ENCODE results near the gene NUP188. TPM values are rescaled to one million over a fixed set of nuclear protein-coding genes. Genes with fewer than 3 reads are reported as not detected.
A peak's percentile ranks its signal among the peaks of the same experiment; 100 is the strongest.
"Not testable (repeated sequence)": the region's sequence is repeated elsewhere in the genome, so short reads cannot be mapped to it uniquely, and the experiment has no call there.

NUP188 gene
- total RNA-seq, 1 experiment from 2014 or later = 75.5 TPM

- no peak for DNase-seq (ENCODE audit: low spot score)
These were observed 6.3 kb upstream of the NUP188 start for GRCh38 chr9:128940946-128941755.

- no peak for DNase-seq (ENCODE audit: low spot score)
These were observed 3.5 kb upstream of the NUP188 start for GRCh38 chr9:128943832-128944620.

- DNase-seq (ENCODE audit: low spot score) = not testable (repeated sequence)
These were observed 2.5 kb upstream of the NUP188 start for GRCh38 chr9:128944966-128945365.

DNA sequence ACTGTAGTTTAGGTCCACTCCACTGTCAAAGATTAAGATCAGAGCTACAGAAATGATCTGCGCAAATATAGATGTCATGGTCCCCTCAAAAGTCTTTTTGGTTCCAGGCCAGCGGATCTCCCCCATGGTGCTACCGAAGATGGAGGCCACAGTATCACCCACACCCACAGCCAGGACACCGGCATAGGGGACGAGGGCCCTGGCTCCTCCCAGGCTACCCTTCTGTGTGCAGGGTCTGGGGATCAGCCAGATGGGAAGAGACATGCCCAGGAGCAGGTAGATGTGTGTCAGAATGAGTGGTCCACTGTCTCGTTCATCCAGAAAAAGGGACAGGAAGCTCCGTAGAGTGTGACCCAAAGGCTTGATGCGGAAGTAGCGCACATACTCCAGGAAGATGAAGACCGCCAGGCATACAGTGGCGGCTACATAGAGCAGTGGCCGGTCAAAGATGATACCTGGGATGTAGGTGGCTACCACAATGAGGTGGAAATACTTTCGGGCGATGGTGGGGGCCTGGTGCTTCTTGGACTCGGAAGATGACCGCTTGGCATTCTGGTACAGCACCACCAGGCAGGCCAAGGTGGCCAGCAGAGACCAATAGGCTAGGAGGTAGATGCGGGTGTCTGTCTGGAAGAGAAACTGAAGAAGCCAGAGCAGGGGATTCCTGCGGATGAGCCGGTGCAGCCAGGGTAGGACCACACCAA, 1.5 kb upstream of the NUP188 start:
- no peak for DNase-seq (ENCODE audit: low spot score)

GRCh38 chr9:128946571-128947276, 775 bp upstream of the NUP188 start:
- no peak for DNase-seq (ENCODE audit: low spot score)

- no peak for DNase-seq (ENCODE audit: low spot score)
These were observed 297 bp upstream of the NUP188 start for GRCh38 chr9:128947277-128947526.

DNA sequence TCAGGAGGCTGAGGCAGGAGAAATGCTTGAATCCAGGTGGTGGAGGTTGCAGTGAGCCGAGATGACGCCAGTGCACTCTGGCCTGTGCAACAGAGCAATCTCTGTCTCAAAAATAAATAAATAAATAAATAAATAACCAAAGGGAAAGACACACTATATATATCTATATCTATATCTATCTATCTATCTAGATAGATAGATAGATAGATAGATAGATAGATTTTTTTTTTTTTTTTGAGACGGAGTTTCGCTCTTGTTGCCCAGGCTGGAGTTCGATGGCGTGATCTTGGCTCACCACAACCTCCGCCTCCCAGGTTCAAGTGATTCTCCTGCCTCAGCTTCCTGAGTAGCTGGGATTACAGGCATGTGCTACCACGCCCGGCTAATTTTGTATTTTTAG, 13.9 kb downstream of the NUP188 start:
- DNase-seq (ENCODE audit: low spot score) = not testable (repeated sequence)

DNA sequence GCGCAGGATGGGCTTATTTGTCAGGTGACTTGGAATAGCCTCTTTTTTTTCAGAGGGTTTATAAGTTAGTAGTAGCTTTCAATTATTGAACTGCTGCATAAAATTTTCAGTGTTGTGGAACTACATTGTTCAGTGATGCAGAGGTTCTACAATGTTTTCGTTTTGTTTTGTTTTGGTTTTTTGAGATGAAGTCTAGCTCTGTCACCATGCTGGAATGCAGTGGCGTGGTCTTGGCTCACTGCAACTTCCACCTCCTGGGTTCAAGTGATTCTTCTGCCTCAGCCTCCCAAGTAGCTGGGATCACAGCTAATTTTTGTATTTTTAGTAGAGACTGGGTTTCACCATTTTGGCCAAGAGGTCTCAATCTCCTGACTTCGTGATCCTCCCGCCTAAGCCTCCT, 22.0 kb downstream of the NUP188 start:
- DNase-seq (ENCODE audit: low spot score) = no peak

GRCh38 chr9:128972956-128973355, 25.5 kb downstream of the NUP188 start:
- DNase-seq (ENCODE audit: low spot score) = no peak

- no peak for DNase-seq (ENCODE audit: low spot score)
These were observed 31.6 kb downstream of the NUP188 start for GRCh38 chr9:128979111-128979510.

DNA sequence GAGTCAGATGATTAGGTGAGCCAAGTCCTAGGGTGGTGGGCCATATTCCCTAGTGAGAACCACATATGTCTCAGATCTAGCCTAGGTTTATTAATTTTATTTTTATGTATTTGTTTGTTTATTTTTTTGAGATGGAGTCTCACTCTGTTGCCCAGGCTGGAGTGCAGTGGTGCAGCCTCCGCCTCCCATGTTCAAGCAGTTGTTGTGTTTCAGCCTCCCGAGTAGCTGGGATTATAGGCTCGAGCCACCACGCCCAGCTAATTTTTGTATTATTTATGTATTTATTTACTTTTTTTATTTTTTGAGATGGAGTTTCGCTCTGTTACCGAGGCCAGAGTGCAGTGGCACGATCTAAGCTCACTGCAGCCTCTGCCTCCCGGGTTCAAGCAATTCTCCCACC, 36.0 kb downstream of the NUP188 start:
- DNase-seq (ENCODE audit: low spot score) = no peak

DNA sequence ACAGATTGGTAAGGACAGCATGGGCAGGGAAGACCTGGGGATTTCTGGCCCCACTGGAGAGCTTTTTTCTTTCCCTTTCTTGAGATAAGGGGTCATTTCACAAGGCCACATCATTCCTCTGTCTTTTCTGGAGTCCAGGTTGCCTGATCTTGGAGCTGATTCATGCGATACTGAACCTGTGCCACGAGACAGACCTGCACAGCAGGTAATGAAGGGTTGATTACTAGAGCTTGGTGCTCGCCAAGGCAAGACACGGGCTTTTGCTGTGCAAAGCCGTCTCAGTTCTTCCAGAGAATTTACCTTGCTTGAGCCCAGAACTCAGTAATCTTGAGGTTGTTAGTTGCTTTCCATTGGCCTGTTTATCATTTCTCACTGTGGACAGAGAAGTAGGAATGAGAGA, 39.2 kb downstream of the NUP188 start:
- DNase-seq (ENCODE audit: low spot score) = no peak

- DNase-seq (ENCODE audit: low spot score) = no peak
These were observed 40.3 kb downstream of the NUP188 start for GRCh38 chr9:128987805-128988204.

DNA sequence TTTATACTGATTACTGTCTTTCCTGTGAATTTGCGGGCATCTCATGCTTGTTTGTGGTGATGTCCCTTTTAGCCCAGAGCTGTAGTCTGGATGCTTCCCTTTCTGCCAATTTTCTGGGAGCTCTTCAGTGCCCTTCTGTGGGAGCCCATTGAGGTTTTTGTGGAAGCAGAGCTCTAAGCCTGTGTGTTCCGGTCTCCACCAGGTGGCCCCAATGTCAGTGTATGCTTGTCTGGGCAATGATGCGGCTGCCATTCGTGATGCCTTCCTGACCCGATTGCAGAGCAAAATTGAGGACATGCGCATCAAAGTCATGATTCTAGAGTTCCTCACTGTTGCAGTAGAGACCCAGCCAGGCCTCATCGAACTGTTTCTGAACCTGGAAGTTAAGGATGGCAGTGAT, 45.5 kb downstream of the NUP188 start:
- peak; percentile 44 for DNase-seq (ENCODE audit: low spot score)

- DNase-seq (ENCODE audit: low spot score) = no peak
These were observed 48.3 kb downstream of the NUP188 start for GRCh38 chr9:128995791-128996190.

GRCh38 chr9:128998462-128998861, 51.0 kb downstream of the NUP188 start:
- no peak for DNase-seq (ENCODE audit: low spot score)

DNA sequence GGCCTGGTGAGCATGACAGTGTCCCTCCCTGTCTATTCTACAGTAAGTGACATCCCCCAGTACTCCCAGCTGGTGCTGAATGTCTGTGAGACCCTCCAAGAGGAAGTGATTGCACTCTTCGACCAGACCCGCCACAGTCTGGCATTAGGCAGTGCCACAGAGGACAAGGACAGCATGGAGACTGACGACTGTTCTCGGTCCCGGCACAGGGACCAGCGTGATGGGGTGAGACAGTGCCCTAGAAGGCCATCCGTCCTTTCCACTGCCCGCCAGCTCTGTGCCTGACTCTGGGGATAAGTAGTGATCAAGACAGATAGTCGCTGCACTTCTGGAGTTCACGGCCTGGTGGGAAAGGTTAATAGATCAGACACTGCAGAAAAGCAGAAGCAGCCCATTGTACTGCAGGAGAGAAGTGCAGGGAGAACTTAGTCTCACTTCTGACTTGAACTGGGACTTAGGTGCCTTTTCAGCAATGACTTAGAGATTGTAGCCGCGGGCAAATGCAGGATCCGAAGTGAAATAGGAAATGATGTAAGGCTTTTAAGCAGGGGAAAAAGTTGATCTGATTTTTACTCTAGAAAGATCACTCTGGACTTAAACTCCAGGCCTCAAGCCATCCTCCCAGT, 52.2 kb downstream of the NUP188 start:
- no peak for DNase-seq (ENCODE audit: low spot score)

GRCh38 chr9:129001504-129002325, 54.2 kb downstream of the NUP188 start:
- no peak for DNase-seq (ENCODE audit: low spot score)

GRCh38 chr9:129002992-129003391, 55.5 kb downstream of the NUP188 start:
- DNase-seq (ENCODE audit: low spot score) = no peak

GRCh38 chr9:129004173-129004572, 56.7 kb downstream of the NUP188 start:
- not testable (repeated sequence) for DNase-seq (ENCODE audit: low spot score)

Measured in HT-29 (cell line).